GM12892 (cell line): Measurements from ENCODE around the gene AP3B2.

Experiments
- POLR2A ChIP-seq: IDR thresholded peaks from 2 replicates; pipeline ENCODE4 v1.6.1; 2011; ENCODE audit warnings: low read depth, low read length, control low read depth
- POLR2AphosphoS5 ChIP-seq: IDR thresholded peaks from 2 replicates; pipeline ENCODE4 v1.6.1; 2011; ENCODE audit warnings: low read depth, low read length, control low read depth
- TAF1 ChIP-seq: IDR thresholded peaks from 2 replicates; pipeline ENCODE4 v1.6.1; 2011; ENCODE audit warnings: low read depth, mild to moderate bottlenecking, control low read depth, low read length, borderline replicate concordance

GRCh38 chr15:82714016-82714415 lies 4.3 kb upstream of the AP3B2 start:
- TF ChIP-seq POLR2A (no peak), TAF1 (no peak), POLR2AphosphoS5 (no peak)
